ENCODE data around the gene ABCG8. TPM values are rescaled to one million over a fixed set of nuclear protein-coding genes. Genes with fewer than 3 reads are reported as not detected.

Gene ABCG8
- total RNA-seq, 4 donors from 2014 or later, result not detected

- no peak for DNase-seq (ENCODE audit: low spot score in 2 of 2)
- Histone ChIP-seq H3K36me3 (peaks cover 53% of the 10 kb centered on the region), H3K27ac (no peak overlapping the region), H3K4me1 (no peaks in the 10 kb centered on the region), H3K4me3 (no peak overlapping the region), H3K27me3 (no peaks in the 10 kb centered on the region), H3K9me3 (no peaks in the 10 kb centered on the region)
- TF ChIP-seq CTCF (IDR thresholded peaks at IDR 0.05) (no peak), EP300 (IDR thresholded peaks at IDR 0.05) (no peak), POLR2A (IDR thresholded peaks at IDR 0.05) (no peak), POLR2AphosphoS5 (IDR thresholded peaks at IDR 0.05) (no peak)
- WGBS, result 89% methylated on average over 7 of the region's 7 CpGs
These were observed 48.4 kb downstream of the ABCG8 start for GRCh38 chr2:43887176-43887575.

- no peaks in the 10 kb centered on the region for H3K27me3 ChIP-seq
- TF ChIP-seq POLR2AphosphoS5 (IDR thresholded peaks at IDR 0.05) (no peak), EP300 (IDR thresholded peaks at IDR 0.05) (no peak), CTCF (IDR thresholded peaks at IDR 0.05) (no peak), POLR2A (IDR thresholded peaks at IDR 0.05) (no peak)
- H3K4me3 ChIP-seq, result no peak overlapping the region
- no peaks in the 10 kb centered on the region for H3K9me3 ChIP-seq
- H3K4me1 ChIP-seq, result no peaks in the 10 kb centered on the region
- peaks cover 76% of the 10 kb centered on the region for H3K36me3 ChIP-seq
- no peak overlapping the region for H3K27ac ChIP-seq
- no peak for DNase-seq (ENCODE audit: low spot score in 2 of 2)
- 93% methylated on average over 4 of the region's 4 CpGs for WGBS
These were observed 50.6 kb downstream of the ABCG8 start for GRCh38 chr2:43889416-43889815.

GRCh38 chr2:43890855-43891254 lies 52.1 kb downstream of the ABCG8 start:
- WGBS, result 82% methylated on average over 4 of the region's 4 CpGs
- no peak overlapping the region for H3K27ac ChIP-seq
- no peaks in the 10 kb centered on the region for H3K27me3 ChIP-seq
- H3K36me3 ChIP-seq, result peaks cover 87% of the 10 kb centered on the region
- H3K9me3 ChIP-seq, result no peaks in the 10 kb centered on the region
- no peaks in the 10 kb centered on the region for H3K4me1 ChIP-seq
- H3K4me3 ChIP-seq, result no peak overlapping the region
- no peak for TF ChIP-seq CTCF (IDR thresholded peaks at IDR 0.05)
- no peak for TF ChIP-seq POLR2AphosphoS5 (IDR thresholded peaks at IDR 0.05)
- TF ChIP-seq POLR2A (IDR thresholded peaks at IDR 0.05), result no peak
- TF ChIP-seq EP300 (IDR thresholded peaks at IDR 0.05), result no peak
- no peak for DNase-seq (ENCODE audit: low spot score in 2 of 2)

- peaks cover 87% of the 10 kb centered on the region for H3K36me3 ChIP-seq
- no peak for DNase-seq (ENCODE audit: low spot score in 2 of 2)
- no peaks in the 10 kb centered on the region for H3K9me3 ChIP-seq
- TF ChIP-seq POLR2A (IDR thresholded peaks at IDR 0.05), result no peak
- TF ChIP-seq EP300 (IDR thresholded peaks at IDR 0.05), result no peak
- TF ChIP-seq POLR2AphosphoS5 (IDR thresholded peaks at IDR 0.05), result no peak
- TF ChIP-seq CTCF (IDR thresholded peaks at IDR 0.05), result no peak
- H3K4me3 ChIP-seq, result no peak overlapping the region
- no peaks in the 10 kb centered on the region for H3K27me3 ChIP-seq
- H3K4me1 ChIP-seq, result no peaks in the 10 kb centered on the region
- WGBS, result 92% methylated on average over 2 of the region's 2 CpGs
- no peak overlapping the region for H3K27ac ChIP-seq
These were observed 56.0 kb downstream of the ABCG8 start for GRCh38 chr2:43894743-43895142.

GRCh38 chr2:43896906-43897305 lies 58.1 kb downstream of the ABCG8 start:
- no peak overlapping the region for H3K4me3 ChIP-seq
- no peaks in the 10 kb centered on the region for H3K27me3 ChIP-seq
- H3K27ac ChIP-seq, result no peak overlapping the region
- H3K9me3 ChIP-seq, result no peaks in the 10 kb centered on the region
- TF ChIP-seq POLR2A (IDR thresholded peaks at IDR 0.05), result no peak
- no peak for TF ChIP-seq CTCF (IDR thresholded peaks at IDR 0.05)
- TF ChIP-seq EP300 (IDR thresholded peaks at IDR 0.05), result no peak
- TF ChIP-seq POLR2AphosphoS5 (IDR thresholded peaks at IDR 0.05), result no peak
- 86% methylated on average over 1 of the region's 1 CpG for WGBS
- H3K4me1 ChIP-seq, result no peaks in the 10 kb centered on the region
- peaks cover 82% of the 10 kb centered on the region for H3K36me3 ChIP-seq
- DNase-seq (ENCODE audit: low spot score in 2 of 2), result no peak

All from suprapubic skin (tissue), 4 donors.